Fibroblast of pulmonary artery (primary cell): Measurements from ENCODE around the gene SFXN1.
A peak's percentile ranks its signal among the peaks of the same experiment; 100 is the strongest.

Source experiments
- DNase-seq: peaks from one replicate; pipeline ENCODE4 v3.0.0-alpha.2; 2010; ENCODE audit warnings: low read depth
- H3K4me3 ChIP-seq: replicated peaks from 2 replicates; pipeline ENCODE4 v1.5.1; 2011; ENCODE audit warnings: low read depth, mild to moderate bottlenecking, control low read depth, low read length, moderate library complexity
- CTCF ChIP-seq: IDR thresholded peaks from 2 replicates; pipeline ENCODE4 v1.5.1; 2011; ENCODE audit warnings: mild to moderate bottlenecking, control low read depth, low read length, inconsistent platforms; ENCODE audit errors: missing control alignments

Gene SFXN1

GRCh38 chr5:175471628-175472027, 6.7 kb upstream of the SFXN1 start:
- no peak overlapping the region for H3K4me3 ChIP-seq
- DNase-seq = no peak
- TF ChIP-seq CTCF = no peak

GRCh38 chr5:175472378-175472777, 6.0 kb upstream of the SFXN1 start:
- no peak overlapping the region for H3K4me3 ChIP-seq
- TF ChIP-seq CTCF = no peak
- no peak for DNase-seq

GRCh38 chr5:175475248-175475647, 3.1 kb upstream of the SFXN1 start:
- no peak for DNase-seq
- H3K4me3 ChIP-seq = no peak overlapping the region
- no peak for TF ChIP-seq CTCF

- no peak overlapping the region for H3K4me3 ChIP-seq
- DNase-seq = no peak
- TF ChIP-seq CTCF = no peak
Measured at GRCh38 chr5:175477440-175477839, 920 bp upstream of the SFXN1 start.

GRCh38 chr5:175478008-175478383, 364 bp upstream of the SFXN1 start:
- peak; percentile 26 for DNase-seq

GRCh38 chr5:175479125-175479881, 943 bp downstream of the SFXN1 start:
- H3K4me3 ChIP-seq = peak overlapping the region; percentile 89
- no peak for TF ChIP-seq CTCF
- no peak for DNase-seq

More at GRCh38 chr5:175478008-175478383, 364 bp upstream of the SFXN1 start:
- no peak for TF ChIP-seq CTCF
- peak overlapping the region; percentile 89 for H3K4me3 ChIP-seq

GRCh38 chr5:175483337-175483736, 5.0 kb downstream of the SFXN1 start:
- H3K4me3 ChIP-seq = no peak overlapping the region
- no peak for TF ChIP-seq CTCF
- no peak for DNase-seq
